Hematopoietic multipotent progenitor cell treated with erythropoietin and hydrocortisone succinate and interleukin-3 and kit ligand, for 8 days (in vitro differentiated cells): ENCODE data around the gene SERPINB6.
"Not testable (repeated sequence)": the region's sequence is repeated elsewhere in the genome, so short reads cannot be mapped to it uniquely, and the experiment has no call there.

Experiments used
- DNase-seq: peaks from one replicate; pipeline ENCODE4 v3.0.0-alpha.2; 2015

Gene SERPINB6

GRCh38 chr6:2971420-2972218 is at the start of gene SERPINB6:
Gene SERPINB6 (minus strand): TSS chr6:2971567. CDS start chr6:2959332, 12,235 bp downstream.
- DNase-seq, result peak; percentile 43

- no peak for DNase-seq
Observed at GRCh38 chr6:3019749-3020320, 48.5 kb upstream of the SERPINB6 start.

DNA sequence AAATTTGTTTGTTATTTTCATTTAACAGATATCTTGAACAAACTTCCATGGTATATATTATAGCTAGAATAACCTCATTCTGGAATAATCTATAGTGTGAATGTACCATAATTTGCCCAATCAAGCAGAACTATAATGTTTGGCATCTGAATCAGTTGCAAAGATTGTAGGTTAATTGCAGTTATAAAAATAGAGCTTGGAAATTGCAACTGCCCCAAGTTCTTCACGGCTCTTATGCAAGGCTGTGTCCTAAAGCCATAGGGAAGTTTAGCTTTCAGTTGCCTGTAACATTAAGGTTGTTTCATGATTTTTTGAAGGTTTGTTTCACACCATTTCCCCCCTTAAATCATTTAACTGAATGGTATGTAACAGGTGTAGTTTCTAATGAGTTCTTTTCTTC is 47.7 kb upstream of the SERPINB6 start:
- DNase-seq, result no peak

DNA sequence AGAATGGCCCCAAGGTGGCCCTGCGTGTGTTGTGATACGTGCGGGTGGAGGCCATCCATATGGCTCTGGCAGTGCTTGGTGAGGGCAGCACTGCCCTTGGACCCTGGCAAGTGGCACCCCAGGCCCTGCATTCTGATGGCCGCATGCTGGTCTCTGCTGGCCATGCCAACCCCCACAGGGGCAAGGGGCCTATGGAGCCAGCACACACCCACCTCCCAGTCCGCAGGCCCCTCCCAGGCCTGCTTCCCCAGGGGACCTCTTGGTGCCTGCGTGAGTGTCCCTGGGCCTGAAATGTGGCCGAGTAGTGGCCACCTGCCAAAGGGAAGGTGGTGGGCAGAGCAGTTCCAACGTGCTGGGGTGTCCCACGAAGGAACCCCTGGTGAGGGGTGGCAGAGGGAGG is 45.9 kb upstream of the SERPINB6 start:
- no peak for DNase-seq

DNA sequence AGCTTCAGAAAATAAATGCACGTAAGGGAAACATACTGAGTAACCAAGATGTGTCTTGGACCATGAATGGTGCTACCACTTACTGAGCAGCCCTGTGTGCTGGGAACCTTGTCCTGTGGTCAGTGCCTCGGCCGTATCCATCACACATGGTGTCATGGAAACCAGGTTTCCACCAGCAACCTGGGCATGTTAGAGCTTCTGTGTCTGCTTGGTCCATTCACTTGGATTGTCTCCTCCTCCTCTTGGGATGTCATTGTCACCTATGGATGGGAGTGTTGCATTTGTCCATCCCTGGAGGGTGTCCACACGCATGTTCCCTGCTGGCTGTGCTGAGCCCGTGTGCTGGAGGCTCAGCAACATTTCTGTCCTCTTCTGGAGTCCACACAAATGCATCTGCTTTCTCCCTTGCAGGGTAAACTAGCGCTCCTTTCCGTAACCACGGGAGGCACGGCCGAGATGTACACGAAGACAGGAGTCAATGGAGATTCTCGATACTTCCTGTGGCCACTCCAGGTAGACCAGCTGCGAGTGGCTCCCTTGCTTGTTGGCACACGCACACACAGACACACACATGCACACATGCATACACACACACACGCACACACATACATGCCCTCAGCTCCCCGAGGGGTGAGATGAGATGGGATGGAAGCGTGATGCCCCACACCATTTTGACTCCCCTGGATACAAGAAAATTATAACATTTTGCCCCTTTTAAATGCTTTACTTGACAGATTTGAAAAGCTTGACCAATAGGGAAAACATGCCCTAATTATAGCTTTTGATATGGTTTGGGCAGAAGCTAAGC is 45.3 kb upstream of the SERPINB6 start:
- DNase-seq, result no peak

- DNase-seq, result no peak
Observed at GRCh38 chr6:3015144-3015543, 43.8 kb upstream of the SERPINB6 start.

DNA sequence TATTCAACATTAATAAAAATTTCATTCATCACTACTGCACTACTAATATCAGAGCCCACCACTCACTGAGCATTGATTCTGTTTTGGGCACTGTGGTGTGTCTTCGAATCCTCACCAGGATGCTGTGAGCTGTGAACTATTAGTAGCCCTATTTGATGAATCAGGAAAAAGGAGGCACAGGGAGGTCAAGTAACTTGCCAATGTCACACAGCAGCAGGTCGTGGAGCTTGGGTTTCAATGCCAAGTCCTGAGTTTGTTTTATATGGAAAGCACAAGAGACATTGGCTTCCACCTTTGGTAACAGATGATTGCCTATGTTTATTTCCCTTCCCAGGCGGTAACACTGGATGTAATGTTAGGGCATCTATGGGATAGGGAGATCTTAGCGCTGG is 43.3 kb upstream of the SERPINB6 start:
- no peak for DNase-seq

- DNase-seq, result no peak
Observed at GRCh38 chr6:3013901-3014674, 42.7 kb upstream of the SERPINB6 start.

DNA sequence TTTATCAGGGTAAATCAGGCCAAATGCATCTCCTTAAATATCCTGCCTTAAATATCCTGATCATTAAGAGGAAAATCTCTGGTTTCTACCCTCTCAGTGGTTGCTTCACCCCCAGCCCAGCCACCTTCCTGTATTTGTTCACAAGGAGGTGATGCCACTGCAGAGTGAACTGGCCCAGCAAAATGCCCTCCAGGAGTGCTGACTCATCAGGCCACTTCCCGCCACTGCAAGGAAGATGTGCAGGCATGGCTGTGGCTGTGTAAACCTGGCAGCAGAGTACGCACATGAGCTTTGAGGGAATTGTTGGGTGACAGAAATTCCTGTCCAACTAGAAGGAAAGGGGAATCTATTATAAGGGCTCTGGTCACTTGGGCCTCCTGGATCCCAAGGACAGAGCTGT is 42.1 kb upstream of the SERPINB6 start:
- peak; percentile 32 for DNase-seq

- DNase-seq, result no peak
Observed at GRCh38 chr6:3011592-3011991, 40.2 kb upstream of the SERPINB6 start.

- no peak for DNase-seq
Observed at GRCh38 chr6:3011158-3011557, 39.8 kb upstream of the SERPINB6 start.

- DNase-seq, result no peak
Observed at GRCh38 chr6:3009930-3010329, 38.6 kb upstream of the SERPINB6 start.

GRCh38 chr6:3008712-3009265 is 37.4 kb upstream of the SERPINB6 start:
- not testable (repeated sequence) for DNase-seq

GRCh38 chr6:3007571-3007970 is 36.2 kb upstream of the SERPINB6 start:
- DNase-seq, result no peak

GRCh38 chr6:3006476-3006875 is 35.1 kb upstream of the SERPINB6 start:
- no peak for DNase-seq

- no peak for DNase-seq
Observed at GRCh38 chr6:3005874-3006273, 34.5 kb upstream of the SERPINB6 start.

GRCh38 chr6:3005077-3005476 is 33.7 kb upstream of the SERPINB6 start:
- no peak for DNase-seq

GRCh38 chr6:3003226-3003625 is 31.9 kb upstream of the SERPINB6 start:
- DNase-seq, result not testable (repeated sequence)

- DNase-seq, result peak; percentile 93
Observed at GRCh38 chr6:3001773-3002293, 30.5 kb upstream of the SERPINB6 start.

DNA sequence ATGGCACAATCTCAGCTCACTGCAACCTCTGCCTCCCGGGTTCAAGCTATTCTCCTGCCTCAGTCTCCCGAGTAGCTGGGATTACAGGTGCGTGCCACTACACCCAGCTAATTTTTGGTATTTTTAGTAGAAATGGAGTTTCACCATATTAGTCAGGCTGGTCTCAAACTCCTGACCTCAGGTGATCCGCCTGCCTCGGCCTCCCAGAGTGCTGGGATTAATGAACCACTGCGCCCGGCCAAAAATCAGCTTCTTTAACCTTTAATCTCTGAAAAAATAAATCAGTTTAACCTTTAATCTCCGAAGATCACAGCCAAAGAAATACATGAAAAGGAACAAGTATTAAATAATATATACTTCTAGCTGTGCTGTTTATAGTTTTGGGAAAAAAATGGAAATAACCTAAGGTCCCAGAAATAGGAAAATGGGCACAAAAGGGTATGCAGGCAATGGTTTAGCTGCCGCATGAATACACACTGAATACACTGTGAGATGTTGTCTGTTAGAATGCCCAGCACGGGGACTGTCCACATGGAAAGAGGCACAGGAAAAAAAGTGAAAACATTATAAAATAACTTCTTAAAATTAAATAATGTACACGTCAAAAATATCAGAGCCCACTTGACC is 29.9 kb upstream of the SERPINB6 start:
- no peak for DNase-seq

DNA sequence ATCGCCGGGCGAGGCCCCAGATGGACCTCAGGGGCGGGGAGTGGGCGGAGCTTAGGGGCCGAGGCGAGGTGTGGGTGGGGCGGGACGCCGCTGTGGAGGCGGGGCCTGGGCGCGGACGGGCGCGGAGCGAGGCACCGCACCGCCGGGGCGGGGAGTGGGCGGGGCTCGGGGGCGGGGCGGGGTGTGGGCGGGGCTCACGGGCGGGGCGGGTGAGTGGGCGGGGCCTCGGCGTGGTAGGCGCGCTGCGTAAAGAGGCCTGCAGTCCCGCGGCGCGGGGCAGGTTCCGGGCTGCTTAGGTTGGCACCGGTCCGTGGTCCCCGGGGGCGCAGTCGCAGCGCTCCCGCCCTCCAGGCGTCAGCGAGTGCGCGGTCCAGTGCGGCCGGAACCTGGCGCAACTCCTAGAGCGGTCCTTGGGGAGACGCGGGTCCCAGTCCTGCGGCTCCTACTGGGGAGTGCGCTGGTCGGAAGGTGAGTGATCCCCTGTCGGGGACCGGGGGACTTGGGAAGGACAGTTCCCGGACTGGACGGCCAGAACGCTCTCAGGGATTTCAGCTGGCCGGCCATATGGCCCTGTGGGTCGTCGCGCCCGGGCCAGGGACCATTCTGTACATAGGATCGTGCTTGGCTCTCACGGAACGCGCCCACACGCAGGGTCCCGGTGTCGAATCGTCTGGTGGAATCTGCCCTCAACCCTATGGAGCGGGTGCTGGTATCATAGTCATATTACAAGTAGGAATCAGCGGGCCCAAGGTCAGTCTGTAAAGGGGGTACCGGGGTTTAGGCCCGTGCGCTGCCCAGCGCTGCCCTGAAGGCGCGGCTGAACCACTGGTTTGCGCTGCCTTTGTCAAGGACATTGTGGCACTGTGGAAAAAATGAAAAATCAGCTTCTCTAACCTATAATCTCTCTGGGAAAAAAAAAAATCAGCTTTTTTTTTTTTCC is 28.5 kb upstream of the SERPINB6 start, which contains the start of gene NQO2:
Gene NQO2, plus strand, starts transcription at position 277 of the 940 bp plus-strand sequence. CDS start 6,659 bp downstream, outside the sequence.
- peak; percentile 83 for DNase-seq
